GM19397 (cell line): ENCODE results near the gene TBCK.
A peak's percentile ranks its signal among the peaks of the same experiment; 100 is the strongest.
"Not testable (repeated sequence)": the region's sequence is repeated elsewhere in the genome, so short reads cannot be mapped to it uniquely, and the experiment has no call there.

Experiments used
- ATAC-seq: cut with Tn5 transposase; IDR thresholded peaks from one replicate; pipeline ENCODE4 v1.9.1; 2021; ENCODE audit warnings: mild to moderate bottlenecking, moderate library complexity; ENCODE audit not compliant: unreplicated experiment

The TBCK gene

DNA sequence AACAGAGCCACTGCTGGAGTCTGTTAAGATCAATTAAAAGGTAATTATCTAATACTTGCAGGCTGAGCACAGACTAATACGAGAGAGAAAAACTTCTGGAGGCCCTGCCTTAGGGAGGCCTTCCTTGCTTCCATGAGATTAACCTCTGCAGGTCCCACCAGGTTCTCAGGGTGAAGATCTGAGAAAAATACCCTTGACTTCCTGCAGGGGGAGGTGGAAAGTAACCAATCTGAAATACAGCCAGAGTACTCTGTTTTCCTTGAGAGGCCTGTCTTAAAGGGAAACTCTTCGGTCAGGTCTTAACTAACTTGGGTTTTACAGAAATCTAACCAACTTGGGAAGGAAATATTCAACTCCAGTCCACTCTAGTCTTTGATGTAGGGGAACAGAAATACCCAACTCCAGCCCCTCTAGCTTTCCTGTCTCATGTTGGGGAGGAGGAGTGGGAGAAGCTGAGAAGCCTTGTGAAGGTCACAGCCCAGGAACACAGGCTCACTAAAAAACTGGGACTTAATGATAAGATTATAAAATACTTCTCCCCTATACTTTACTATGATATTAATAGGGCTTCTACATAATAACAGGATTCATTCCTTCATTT, 77.1 kb downstream of the TBCK start:
- ATAC-seq = peak; percentile 95

DNA sequence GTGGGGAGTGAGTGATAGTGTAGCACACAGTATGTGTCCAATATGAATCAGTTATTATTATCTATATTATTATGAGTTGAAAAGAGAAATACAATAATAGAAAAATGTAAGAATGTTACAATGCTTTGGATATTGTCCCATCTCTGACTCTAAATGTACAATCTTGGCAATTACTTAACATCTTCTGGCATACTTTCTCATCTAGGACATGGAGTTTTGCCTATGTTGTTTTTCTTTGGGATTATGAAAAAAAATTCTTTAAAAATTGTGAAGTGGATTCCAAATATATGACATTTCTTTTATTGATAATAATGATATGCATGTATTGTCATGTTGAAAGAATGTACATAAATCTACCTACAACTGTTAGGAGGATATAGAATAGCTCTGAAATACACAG, 84.1 kb downstream of the TBCK start:
- ATAC-seq = no peak

DNA sequence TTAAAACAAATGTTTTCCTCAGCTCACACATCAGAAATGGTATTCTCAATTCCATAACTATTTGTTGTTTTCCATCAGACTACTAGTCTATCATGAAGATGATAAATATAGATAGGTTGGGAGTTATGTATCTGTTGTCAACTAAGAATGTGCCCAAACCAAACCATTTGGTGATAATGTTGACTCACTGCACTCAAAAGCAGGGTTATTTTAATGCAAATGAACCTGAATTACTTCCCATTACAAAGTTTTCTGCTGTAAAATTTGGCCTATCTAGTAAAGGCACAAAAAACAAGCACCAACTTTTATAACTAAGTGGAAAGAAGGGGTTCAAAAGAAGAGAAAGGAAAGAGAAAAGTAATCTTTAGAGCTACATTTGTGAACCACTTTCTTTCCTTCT, 93.5 kb downstream of the TBCK start:
- ATAC-seq = no peak

- not testable (repeated sequence) for ATAC-seq
Observed at GRCh38 chr4:106213291-106213690, 102.7 kb downstream of the TBCK start.

GRCh38 chr4:106210021-106210420, 106.0 kb downstream of the TBCK start:
- no peak for ATAC-seq

GRCh38 chr4:106208481-106209460, 107.2 kb downstream of the TBCK start:
- ATAC-seq = no peak

DNA sequence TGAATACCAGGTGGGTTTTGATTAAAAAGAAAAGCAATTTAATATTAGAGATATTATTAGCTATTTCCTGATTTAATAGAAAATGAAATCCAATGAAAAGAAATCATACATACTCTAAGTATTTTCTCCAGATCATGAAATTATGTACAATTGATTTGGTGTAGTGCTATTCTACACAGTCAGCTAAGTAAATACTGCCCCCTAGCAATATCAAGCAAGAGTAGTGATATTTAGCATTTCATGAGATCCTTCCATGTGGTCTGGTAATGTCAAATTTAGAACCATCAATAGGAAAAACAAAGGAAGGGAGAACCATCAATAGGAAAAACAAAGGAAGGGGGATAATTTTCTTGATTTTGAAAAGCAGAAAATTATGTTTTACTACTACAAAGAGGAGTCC, 114.6 kb downstream of the TBCK start:
- ATAC-seq = no peak

DNA sequence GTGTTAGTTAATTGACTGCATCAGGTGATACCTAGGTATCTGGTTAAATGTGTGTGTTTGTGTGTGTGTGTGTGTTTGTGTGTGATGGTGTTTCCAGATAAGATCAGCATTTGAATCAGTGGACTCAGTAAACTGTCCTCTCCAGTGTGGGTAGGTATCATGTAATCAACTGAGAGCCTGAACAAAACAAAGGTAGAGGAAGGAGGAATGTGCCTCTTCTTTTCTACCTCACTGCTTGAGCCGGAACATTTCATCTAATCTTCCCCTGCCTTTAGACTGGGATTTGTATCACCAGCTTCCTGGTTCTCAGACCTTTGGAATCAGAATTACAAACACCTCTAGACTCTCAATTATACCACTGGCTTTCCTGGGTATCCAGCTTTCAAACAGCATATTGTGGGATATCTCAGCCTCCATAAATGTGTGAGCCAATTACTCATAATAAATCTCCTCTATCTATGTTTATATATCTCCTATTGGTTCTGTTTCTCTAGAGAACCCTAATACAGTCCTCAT, 120.5 kb downstream of the TBCK start:
- ATAC-seq = no peak

DNA sequence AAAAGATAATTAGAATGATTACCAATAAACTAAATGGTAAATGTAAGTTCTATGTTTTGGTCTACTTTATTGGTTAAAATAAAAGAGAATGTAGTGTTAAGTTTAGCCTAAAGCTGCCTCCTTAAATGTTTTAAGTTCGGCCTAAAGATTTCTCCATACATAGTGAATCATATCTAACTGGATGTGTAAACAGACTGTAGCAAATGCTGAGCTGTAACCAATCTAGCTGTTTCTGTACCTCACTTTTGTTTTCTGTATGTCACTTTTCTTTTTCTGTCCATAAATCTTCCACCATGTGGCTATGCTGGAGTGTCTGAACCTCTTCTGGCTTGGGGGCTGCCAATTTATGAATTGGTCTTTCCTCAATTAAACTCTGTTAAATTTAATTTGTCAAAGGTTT, 121.2 kb downstream of the TBCK start:
- ATAC-seq = no peak

- ATAC-seq = no peak
Observed at GRCh38 chr4:106192131-106192530, 123.9 kb downstream of the TBCK start.

DNA sequence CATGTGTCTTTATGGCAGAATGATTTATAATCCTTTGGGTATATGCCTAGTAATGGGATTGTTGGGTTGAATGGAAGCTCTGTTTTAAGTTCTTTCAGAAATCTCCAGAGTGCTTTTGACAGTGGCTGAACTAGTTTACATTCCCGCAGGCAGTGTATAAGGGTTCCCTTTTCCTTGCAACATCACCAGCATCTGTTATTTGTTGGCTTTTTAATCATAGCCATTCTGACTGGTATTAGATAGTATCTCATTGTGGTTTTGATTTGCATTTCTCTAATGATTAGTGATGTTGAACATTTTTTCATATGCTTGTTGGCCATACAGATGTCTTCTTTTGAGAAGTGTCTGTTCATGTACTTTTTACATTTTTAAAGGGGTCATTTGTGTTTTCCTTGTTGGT, 129.8 kb downstream of the TBCK start:
- no peak for ATAC-seq

- no peak for ATAC-seq
Observed at GRCh38 chr4:106183551-106183950, 132.5 kb downstream of the TBCK start.

GRCh38 chr4:106172861-106173260, 143.1 kb downstream of the TBCK start:
- no peak for ATAC-seq

- ATAC-seq = no peak
Observed at GRCh38 chr4:106165351-106166010, 150.5 kb downstream of the TBCK start.

- no peak for ATAC-seq
Observed at GRCh38 chr4:106162278-106162677, 153.7 kb downstream of the TBCK start.

DNA sequence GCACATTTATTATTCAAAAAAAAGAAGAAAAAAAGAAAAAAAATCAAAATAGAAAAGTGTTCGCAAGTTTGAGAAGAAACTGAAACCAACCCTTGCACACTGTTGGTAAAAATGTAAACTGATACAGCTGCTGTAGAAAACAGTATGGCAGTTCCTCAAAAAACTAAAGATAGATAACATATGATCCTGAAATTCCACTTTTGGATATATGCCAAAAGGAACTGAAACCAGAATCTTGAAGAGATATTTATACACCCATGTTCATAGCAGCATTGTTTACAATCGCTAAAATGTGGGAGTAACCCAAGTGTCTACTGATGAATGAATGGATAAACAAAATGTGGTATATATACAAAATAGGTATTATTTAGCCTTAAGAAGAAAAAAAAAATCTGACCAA, 155.4 kb downstream of the TBCK start:
- no peak for ATAC-seq

DNA sequence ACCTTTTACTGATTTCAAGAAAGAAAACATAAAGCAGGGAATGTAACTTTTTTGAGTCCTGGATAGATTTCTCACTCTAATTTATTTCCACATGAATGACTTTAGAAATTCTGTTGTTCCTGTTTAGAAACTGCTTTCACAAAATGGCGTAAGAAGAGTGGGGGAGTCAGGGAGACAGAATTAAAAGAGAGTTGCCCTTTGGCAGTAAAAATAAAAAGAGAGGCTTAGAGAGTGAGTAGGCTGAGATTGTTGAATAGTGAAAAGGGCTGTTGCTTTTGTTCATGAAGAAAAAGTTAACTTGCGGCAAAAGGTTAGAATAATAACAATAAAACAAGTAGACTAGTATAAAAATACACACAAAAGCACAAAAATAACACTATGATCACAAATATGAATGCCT, 166.1 kb downstream of the TBCK start:
- ATAC-seq = no peak

- ATAC-seq = no peak
Observed at GRCh38 chr4:106149026-106149425, 167.0 kb downstream of the TBCK start.

DNA sequence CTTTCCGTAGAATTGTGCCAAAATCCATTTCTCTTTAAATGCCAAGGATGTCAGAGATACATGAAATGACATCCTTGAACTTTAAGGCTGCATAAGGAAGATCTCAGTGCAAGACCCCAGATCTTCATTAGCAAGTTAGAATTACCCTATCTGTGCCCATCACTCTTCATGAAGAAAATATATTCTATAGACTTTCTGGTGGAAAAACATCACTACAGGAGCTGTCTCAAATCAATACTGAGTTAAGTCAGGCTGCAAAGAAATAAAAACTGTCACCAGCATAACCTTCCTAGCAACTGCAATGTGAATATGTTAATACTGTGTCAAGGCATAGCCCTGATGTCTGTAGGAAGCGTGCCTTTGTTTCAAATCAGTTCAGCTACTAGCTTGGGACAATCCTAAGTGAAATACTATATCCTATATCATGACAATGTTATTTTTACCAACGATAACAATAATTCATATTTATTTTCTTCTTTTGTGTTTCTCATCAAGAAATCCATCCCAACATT, 173.3 kb downstream of the TBCK start:
- ATAC-seq = no peak

- no peak for ATAC-seq
Observed at GRCh38 chr4:106140601-106141000, 175.4 kb downstream of the TBCK start.

DNA sequence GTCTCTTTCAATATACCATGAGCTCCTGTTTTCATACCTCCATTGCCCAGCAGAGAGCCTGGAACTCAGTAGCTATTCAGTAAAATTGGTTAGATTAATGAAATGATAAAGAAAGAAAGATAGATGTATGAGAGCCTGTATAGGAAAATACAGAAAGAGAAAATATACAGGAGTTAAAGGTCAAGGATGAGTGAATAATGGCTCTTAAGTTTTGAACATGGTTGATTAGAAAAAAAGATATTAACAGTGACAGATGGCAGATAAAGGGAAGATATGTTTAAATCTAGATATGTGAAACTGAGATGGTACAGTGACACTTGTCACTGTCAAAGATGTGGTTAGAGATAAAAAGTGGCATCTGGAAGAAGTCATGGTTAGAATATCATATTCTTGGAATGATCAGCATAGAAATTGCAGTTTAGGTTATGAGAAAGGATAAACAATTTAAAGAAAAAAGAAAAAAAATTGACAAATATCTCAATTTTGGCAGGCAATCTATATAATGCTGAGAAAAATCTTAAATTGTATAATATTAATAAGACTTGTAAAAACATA, 179.2 kb downstream of the TBCK start:
- no peak for ATAC-seq
